Tibial nerve (tissue), 4 donors: ENCODE data around the gene HIPK2.

Experiments
- CTCF ChIP-seq, 5 experiments: fragments of 200-600 bp in 3 of 5; fragments of 450-650 bp in 2 of 5; sonication (generic) in 3 of 5; IDR thresholded peaks; one replicate each; pipeline ENCODE4 v1.5.1; 2016 to 2019; ENCODE audit warnings: antibody characterized with exemption in 5 of 5, mild to moderate bottlenecking in 3 of 5, moderate library complexity in 2 of 5
- EP300 ChIP-seq, 2 donors: sonication (generic); formaldehyde crosslinking; IDR thresholded peaks; one replicate each; pipeline ENCODE4 v1.6.1; 2017; ENCODE audit warnings: antibody characterized with exemption in 2 of 2, mild to moderate bottlenecking in 1 of 2
- POLR2A ChIP-seq, 2 donors: fragments of 450-650 bp; IDR thresholded peaks; one replicate each; pipeline ENCODE4 v1.6.1; 2017; ENCODE audit warnings: antibody characterized with exemption in 2 of 2, mild to moderate bottlenecking in 2 of 2, moderate library complexity in 2 of 2

- no peak for TF ChIP-seq POLR2A (IDR thresholded peaks at IDR 0.05)
- TF ChIP-seq CTCF (IDR thresholded peaks at IDR 0.05): no peak
- TF ChIP-seq EP300 (IDR thresholded peaks at IDR 0.05): peak in 1 of 2 donors; percentile 3
Measured at GRCh38 chr7:139680676-139681462, 96.9 kb downstream of the HIPK2 start.
